SH-SY5Y (cell line): ENCODE data around the gene GMDS.

ENCODE experiments used
- GATA2 ChIP-seq: IDR thresholded peaks from 2 replicates; pipeline ENCODE4 v1.6.1; 2011; ENCODE audit warnings: mild to moderate bottlenecking, low read depth, low read length
- GATA3 ChIP-seq: IDR thresholded peaks from 2 replicates; pipeline ENCODE4 v1.6.1; 2011; ENCODE audit warnings: low read depth, mild to moderate bottlenecking, low read length, moderate library complexity

- TF ChIP-seq GATA3 (no peak), GATA2 (no peak)
Observed at GRCh38 chr6:1853761-1854160, 391.6 kb downstream of the GMDS start.
